GM23338 (cell line): Measurements from ENCODE around the gene ALS2. TPM values are rescaled to one million over a fixed set of nuclear protein-coding genes. Genes with fewer than 3 reads are reported as not detected.

Experiments used
- ATAC-seq: fragments of 200-7000 bp; cut with Tn5 transposase; 3 replicates; pipeline ENCODE4 v1.9.1; 2020
- DNase-seq: peaks from one replicate; pipeline ENCODE4 v3.0.0-alpha.2; 2015; ENCODE audit warnings: low spot score
- H2AFZ ChIP-seq: fragments of 200-600 bp; sonication (generic); 2 replicates; pipeline ENCODE4 v1.8.0; 2016; ENCODE audit warnings: antibody characterized with exemption, mild to moderate bottlenecking, moderate library complexity
- H3F3A ChIP-seq: fragments of 200-600 bp; sonication (generic); replicated peaks from 2 replicates; pipeline ENCODE4 v1.8.0; 2017; ENCODE audit warnings: antibody characterized with exemption, mixed run types, low read depth
- H3K27ac ChIP-seq: fragments of 200-600 bp; sonication (generic); 2 replicates; pipeline ENCODE4 v1.6.1; 2016; ENCODE audit warnings: low read depth
- H3K27me3 ChIP-seq: fragments of 200-600 bp; sonication (generic); 2 replicates; pipeline ENCODE4 v1.8.0; 2016; ENCODE audit warnings: mild to moderate bottlenecking, mixed run types, moderate library complexity; ENCODE audit not compliant: insufficient read depth
- H3K36me3 ChIP-seq: fragments of 200-600 bp; sonication (generic); 2 replicates; pipeline ENCODE4 v1.8.0; 2016; ENCODE audit warnings: mild to moderate bottlenecking; ENCODE audit not compliant: insufficient read depth
- H3K4me1 ChIP-seq: fragments of 200-600 bp; sonication (generic); 2 replicates; pipeline ENCODE4 v1.8.0; 2016; ENCODE audit warnings: mild to moderate bottlenecking, moderate library complexity; ENCODE audit not compliant: insufficient read depth
- H3K4me2 ChIP-seq: fragments of 200-600 bp; sonication (generic); 2 replicates; pipeline ENCODE4 v1.7.1; 2017; ENCODE audit warnings: mixed run types
- H3K4me3 ChIP-seq: fragments of 200-600 bp; sonication (generic); 2 replicates; pipeline ENCODE4 v1.6.1; 2016; ENCODE audit warnings: mixed run types
- H3K79me2 ChIP-seq: fragments of 200-600 bp; sonication (generic); replicated peaks from 2 replicates; pipeline ENCODE4 v1.8.0; 2017; ENCODE audit warnings: mild to moderate bottlenecking; ENCODE audit not compliant: insufficient read depth
- H3K9me2 ChIP-seq: fragments of 200-600 bp; sonication (generic); 2 replicates; pipeline ENCODE4 v1.8.0; 2017; ENCODE audit not compliant: insufficient read depth
- H4K20me1 ChIP-seq: fragments of 200-600 bp; sonication (generic); replicated peaks from 2 replicates; pipeline ENCODE4 v1.8.0; 2017; ENCODE audit warnings: mild to moderate bottlenecking; ENCODE audit not compliant: insufficient read depth
- H3K27ac Mint-ChIP-seq: 2 replicates; pipeline ENCODE4 v1.8.0; 2020; ENCODE audit warnings: inconsistent platforms, mild to moderate bottlenecking, moderate library complexity, mixed read lengths
- H3K27me3 Mint-ChIP-seq: 3 replicates; pipeline ENCODE4 v1.8.0; 2022; ENCODE audit warnings: low read depth, mild to moderate bottlenecking, moderate library complexity, mixed read lengths, inconsistent platforms; ENCODE audit not compliant: insufficient read depth, poor library complexity
- H3K36me3 Mint-ChIP-seq: 3 replicates; pipeline ENCODE4 v1.8.0; 2021; ENCODE audit warnings: low read depth, mild to moderate bottlenecking, inconsistent platforms, moderate library complexity, mixed read lengths
- H3K4me1 Mint-ChIP-seq: 3 replicates; pipeline ENCODE4 v1.8.0; 2020; ENCODE audit warnings: mild to moderate bottlenecking, inconsistent platforms, mixed read lengths
- H3K4me3 Mint-ChIP-seq: 3 replicates; pipeline ENCODE4 v1.8.0; 2021; ENCODE audit warnings: moderate library complexity, mild to moderate bottlenecking, inconsistent platforms, mixed read lengths
- H3K9me3 Mint-ChIP-seq: 3 replicates; pipeline ENCODE4 v1.8.0; 2020; ENCODE audit warnings: moderate library complexity, mild to moderate bottlenecking, inconsistent platforms, mixed read lengths
- CREB1 ChIP-seq: fragments of 250-450 bp; sonication (Bioruptor Pico); IDR thresholded peaks from 2 replicates; pipeline ENCODE4 v1.5.0; 2020; ENCODE audit warnings: low read depth, mild to moderate bottlenecking, moderate library complexity
- EZH2 ChIP-seq: fragments of 200-600 bp; sonication (generic); IDR thresholded peaks from one replicate; pipeline ENCODE4 v1.8.0; 2017; ENCODE audit warnings: antibody characterized with exemption, mild to moderate bottlenecking, low read depth; ENCODE audit not compliant: unreplicated experiment
- EZH2phosphoT487 ChIP-seq: fragments of 200-600 bp; sonication (generic); IDR thresholded peaks from one replicate; pipeline ENCODE4 v1.8.1; 2018; ENCODE audit warnings: antibody characterized with exemption; ENCODE audit not compliant: unreplicated experiment
- JUNB ChIP-seq: IDR thresholded peaks from one replicate; pipeline ENCODE4 v1.6.1; 2016; ENCODE audit warnings: antibody characterized with exemption; ENCODE audit not compliant: unreplicated experiment
- NANOG ChIP-seq: IDR thresholded peaks from 2 replicates; pipeline ENCODE4 v1.6.1; 2016; ENCODE audit warnings: antibody characterized with exemption, borderline replicate concordance
- POLR2AphosphoS5 ChIP-seq: IDR thresholded peaks from 2 replicates; pipeline ENCODE4 v1.6.1; 2016; ENCODE audit warnings: antibody characterized with exemption, low read depth
- STAT1 ChIP-seq: IDR thresholded peaks from one replicate; pipeline ENCODE4 v1.6.1; 2016; ENCODE audit warnings: antibody characterized with exemption; ENCODE audit not compliant: unreplicated experiment
- ZNF114 ChIP-seq: fragments of 250-450 bp; sonication (Bioruptor Pico); IDR thresholded peaks from 2 replicates; pipeline ENCODE4 v1.5.0; 2020; ENCODE audit warnings: mild to moderate bottlenecking, moderate library complexity
- ZNF331 ChIP-seq: fragments of 250-450 bp; sonication (Bioruptor Pico); IDR thresholded peaks from 2 replicates; pipeline ENCODE4 v1.5.0; 2020; ENCODE audit warnings: low read depth, mild to moderate bottlenecking, moderate library complexity
- polyA plus RNA-seq: library from polyadenylated mRNA; unstranded; fragments of >200 nt; fragmentation: Nextera tagmentation; extraction: Ambion mirVana; gene quantifications from 2 replicates; pipeline ENCODE4 v1.2.1, GENCODE V29; 2016
- total RNA-seq: library from RNA; depleted of rRNA; stranded (reverse); fragments of >200 nt; shearing (Covaris generic); gene quantifications from 2 replicates; pipeline ENCODE4 v1.2.3, GENCODE V29; 2014
- TF ChIP-seq, protein P1 (sequence below): IDR thresholded peaks from one replicate; pipeline ENCODE4 v1.6.1; 2018; ENCODE audit warnings: antibody characterized with exemption; ENCODE audit not compliant: unreplicated experiment
- TF ChIP-seq, protein P2 (sequence below), 2 experiments: fragments of 200-600 bp in 1 of 2; sonication (generic) in 1 of 2; conservative IDR thresholded peaks; 2 replicates each; pipeline versions ENCODE4 v1.5.1 to v1.6.1; 2016 to 2017; ENCODE audit warnings: antibody characterized with exemption in 2 of 2, low read depth in 2 of 2, mild to moderate bottlenecking in 2 of 2, moderate library complexity in 1 of 2
- TF ChIP-seq, protein P3 (sequence below): IDR thresholded peaks from 2 replicates; pipeline ENCODE4 v1.6.1; 2016; ENCODE audit warnings: antibody characterized with exemption
- TF ChIP-seq, protein P4 (sequence below): fragments of 250-450 bp; sonication (Bioruptor Pico); IDR thresholded peaks from 2 replicates; pipeline ENCODE4 v1.5.0; 2020; ENCODE audit warnings: mild to moderate bottlenecking, moderate library complexity

The ALS2 gene
- total and polyA plus RNA-seq, 2 experiments from 2014 or later = 9.6 to 43.3 TPM

DNA sequence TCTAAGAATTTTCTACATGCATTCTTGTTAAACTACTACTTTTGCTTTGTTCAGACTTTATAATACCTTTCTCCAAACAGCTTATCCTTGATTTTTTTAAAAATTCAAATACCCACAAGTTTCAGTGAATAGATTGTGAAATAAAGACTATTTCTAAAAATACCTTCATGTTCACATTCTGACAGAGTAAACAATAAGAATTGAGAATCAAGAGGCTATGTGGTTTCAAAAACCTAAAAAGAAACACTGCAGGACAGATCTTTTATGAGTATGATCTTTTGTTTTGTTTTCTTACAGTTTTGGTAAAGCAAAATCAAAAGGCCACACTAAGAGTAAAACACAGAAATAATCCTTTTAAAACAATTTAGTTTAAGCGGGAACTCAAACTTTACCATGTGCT lies 21.2 kb downstream of the ALS2 start:
- no peak overlapping the region for H3K27ac Mint-ChIP-seq

More for the DNA sequence above, 21.2 kb downstream of the ALS2 start:
- TF ChIP-seq NANOG = no peak
- TF ChIP-seq EZH2 = no peak
- TF ChIP-seq, protein P1, sequence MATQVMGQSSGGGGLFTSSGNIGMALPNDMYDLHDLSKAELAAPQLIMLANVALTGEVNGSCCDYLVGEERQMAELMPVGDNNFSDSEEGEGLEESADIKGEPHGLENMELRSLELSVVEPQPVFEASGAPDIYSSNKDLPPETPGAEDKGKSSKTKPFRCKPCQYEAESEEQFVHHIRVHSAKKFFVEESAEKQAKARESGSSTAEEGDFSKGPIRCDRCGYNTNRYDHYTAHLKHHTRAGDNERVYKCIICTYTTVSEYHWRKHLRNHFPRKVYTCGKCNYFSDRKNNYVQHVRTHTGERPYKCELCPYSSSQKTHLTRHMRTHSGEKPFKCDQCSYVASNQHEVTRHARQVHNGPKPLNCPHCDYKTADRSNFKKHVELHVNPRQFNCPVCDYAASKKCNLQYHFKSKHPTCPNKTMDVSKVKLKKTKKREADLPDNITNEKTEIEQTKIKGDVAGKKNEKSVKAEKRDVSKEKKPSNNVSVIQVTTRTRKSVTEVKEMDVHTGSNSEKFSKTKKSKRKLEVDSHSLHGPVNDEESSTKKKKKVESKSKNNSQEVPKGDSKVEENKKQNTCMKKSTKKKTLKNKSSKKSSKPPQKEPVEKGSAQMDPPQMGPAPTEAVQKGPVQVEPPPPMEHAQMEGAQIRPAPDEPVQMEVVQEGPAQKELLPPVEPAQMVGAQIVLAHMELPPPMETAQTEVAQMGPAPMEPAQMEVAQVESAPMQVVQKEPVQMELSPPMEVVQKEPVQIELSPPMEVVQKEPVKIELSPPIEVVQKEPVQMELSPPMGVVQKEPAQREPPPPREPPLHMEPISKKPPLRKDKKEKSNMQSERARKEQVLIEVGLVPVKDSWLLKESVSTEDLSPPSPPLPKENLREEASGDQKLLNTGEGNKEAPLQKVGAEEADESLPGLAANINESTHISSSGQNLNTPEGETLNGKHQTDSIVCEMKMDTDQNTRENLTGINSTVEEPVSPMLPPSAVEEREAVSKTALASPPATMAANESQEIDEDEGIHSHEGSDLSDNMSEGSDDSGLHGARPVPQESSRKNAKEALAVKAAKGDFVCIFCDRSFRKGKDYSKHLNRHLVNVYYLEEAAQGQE = no peak
- TF ChIP-seq ZNF114 (CRISPR knock-in tag) = no peak
- no peak for TF ChIP-seq POLR2AphosphoS5
- TF ChIP-seq, protein P2, sequence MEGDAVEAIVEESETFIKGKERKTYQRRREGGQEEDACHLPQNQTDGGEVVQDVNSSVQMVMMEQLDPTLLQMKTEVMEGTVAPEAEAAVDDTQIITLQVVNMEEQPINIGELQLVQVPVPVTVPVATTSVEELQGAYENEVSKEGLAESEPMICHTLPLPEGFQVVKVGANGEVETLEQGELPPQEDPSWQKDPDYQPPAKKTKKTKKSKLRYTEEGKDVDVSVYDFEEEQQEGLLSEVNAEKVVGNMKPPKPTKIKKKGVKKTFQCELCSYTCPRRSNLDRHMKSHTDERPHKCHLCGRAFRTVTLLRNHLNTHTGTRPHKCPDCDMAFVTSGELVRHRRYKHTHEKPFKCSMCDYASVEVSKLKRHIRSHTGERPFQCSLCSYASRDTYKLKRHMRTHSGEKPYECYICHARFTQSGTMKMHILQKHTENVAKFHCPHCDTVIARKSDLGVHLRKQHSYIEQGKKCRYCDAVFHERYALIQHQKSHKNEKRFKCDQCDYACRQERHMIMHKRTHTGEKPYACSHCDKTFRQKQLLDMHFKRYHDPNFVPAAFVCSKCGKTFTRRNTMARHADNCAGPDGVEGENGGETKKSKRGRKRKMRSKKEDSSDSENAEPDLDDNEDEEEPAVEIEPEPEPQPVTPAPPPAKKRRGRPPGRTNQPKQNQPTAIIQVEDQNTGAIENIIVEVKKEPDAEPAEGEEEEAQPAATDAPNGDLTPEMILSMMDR (conservative IDR thresholded peaks at IDR 0.05; ENCODE audit: low read depth in 2 of 2) = no peak
- TF ChIP-seq CREB1 = no peak
- no peak for TF ChIP-seq EZH2phosphoT487
- TF ChIP-seq, protein P3, sequence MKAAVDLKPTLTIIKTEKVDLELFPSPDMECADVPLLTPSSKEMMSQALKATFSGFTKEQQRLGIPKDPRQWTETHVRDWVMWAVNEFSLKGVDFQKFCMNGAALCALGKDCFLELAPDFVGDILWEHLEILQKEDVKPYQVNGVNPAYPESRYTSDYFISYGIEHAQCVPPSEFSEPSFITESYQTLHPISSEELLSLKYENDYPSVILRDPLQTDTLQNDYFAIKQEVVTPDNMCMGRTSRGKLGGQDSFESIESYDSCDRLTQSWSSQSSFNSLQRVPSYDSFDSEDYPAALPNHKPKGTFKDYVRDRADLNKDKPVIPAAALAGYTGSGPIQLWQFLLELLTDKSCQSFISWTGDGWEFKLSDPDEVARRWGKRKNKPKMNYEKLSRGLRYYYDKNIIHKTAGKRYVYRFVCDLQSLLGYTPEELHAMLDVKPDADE = no peak
- no peak for TF ChIP-seq STAT1
- TF ChIP-seq JUNB = no peak
- no peak for TF ChIP-seq ZNF331
- TF ChIP-seq, protein P4, sequence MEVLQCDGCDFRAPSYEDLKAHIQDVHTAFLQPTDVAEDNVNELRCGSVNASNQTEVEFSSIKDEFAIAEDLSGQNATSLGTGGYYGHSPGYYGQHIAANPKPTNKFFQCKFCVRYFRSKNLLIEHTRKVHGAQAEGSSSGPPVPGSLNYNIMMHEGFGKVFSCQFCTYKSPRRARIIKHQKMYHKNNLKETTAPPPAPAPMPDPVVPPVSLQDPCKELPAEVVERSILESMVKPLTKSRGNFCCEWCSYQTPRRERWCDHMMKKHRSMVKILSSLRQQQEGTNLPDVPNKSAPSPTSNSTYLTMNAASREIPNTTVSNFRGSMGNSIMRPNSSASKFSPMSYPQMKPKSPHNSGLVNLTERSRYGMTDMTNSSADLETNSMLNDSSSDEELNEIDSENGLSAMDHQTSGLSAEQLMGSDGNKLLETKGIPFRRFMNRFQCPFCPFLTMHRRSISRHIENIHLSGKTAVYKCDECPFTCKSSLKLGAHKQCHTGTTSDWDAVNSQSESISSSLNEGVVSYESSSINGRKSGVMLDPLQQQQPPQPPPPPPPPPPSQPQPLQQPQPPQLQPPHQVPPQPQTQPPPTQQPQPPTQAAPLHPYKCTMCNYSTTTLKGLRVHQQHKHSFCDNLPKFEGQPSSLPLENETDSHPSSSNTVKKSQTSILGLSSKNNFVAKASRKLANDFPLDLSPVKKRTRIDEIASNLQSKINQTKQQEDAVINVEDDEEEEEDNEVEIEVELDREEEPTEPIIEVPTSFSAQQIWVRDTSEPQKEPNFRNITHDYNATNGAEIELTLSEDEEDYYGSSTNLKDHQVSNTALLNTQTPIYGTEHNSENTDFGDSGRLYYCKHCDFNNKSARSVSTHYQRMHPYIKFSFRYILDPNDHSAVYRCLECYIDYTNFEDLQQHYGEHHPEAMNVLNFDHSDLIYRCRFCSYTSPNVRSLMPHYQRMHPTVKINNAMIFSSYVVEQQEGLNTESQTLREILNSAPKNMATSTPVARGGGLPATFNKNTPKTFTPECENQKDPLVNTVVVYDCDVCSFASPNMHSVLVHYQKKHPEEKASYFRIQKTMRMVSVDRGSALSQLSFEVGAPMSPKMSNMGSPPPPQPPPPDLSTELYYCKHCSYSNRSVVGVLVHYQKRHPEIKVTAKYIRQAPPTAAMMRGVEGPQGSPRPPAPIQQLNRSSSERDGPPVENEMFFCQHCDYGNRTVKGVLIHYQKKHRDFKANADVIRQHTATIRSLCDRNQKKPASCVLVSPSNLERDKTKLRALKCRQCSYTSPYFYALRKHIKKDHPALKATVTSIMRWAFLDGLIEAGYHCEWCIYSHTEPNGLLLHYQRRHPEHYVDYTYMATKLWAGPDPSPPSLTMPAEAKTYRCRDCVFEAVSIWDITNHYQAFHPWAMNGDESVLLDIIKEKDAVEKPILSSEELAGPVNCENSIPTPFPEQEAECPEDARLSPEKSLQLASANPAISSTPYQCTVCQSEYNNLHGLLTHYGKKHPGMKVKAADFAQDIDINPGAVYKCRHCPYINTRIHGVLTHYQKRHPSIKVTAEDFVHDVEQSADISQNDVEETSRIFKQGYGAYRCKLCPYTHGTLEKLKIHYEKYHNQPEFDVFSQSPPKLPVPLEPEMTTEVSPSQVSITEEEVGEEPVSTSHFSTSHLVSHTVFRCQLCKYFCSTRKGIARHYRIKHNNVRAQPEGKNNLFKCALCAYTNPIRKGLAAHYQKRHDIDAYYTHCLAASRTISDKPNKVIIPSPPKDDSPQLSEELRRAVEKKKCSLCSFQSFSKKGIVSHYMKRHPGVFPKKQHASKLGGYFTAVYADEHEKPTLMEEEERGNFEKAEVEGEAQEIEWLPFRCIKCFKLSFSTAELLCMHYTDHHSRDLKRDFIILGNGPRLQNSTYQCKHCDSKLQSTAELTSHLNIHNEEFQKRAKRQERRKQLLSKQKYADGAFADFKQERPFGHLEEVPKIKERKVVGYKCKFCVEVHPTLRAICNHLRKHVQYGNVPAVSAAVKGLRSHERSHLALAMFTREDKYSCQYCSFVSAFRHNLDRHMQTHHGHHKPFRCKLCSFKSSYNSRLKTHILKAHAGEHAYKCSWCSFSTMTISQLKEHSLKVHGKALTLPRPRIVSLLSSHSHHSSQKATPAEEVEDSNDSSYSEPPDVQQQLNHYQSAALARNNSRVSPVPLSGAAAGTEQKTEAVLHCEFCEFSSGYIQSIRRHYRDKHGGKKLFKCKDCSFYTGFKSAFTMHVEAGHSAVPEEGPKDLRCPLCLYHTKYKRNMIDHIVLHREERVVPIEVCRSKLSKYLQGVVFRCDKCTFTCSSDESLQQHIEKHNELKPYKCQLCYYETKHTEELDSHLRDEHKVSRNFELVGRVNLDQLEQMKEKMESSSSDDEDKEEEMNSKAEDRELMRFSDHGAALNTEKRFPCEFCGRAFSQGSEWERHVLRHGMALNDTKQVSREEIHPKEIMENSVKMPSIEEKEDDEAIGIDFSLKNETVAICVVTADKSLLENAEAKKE (CRISPR knock-in tag) = no peak
- no peaks in the 10 kb centered on the region for H3K4me1 ChIP-seq
- no peak for ATAC-seq
- no peak overlapping the region for H3K4me2 ChIP-seq
- Mint-ChIP-seq H3K9me3 (no peaks in the 10 kb centered on the region), H3K36me3 (peaks cover 8% of the 10 kb centered on the region), H3K4me1 (no peaks in the 10 kb centered on the region), H3K27me3 (no peaks in the 10 kb centered on the region), H3K4me3 (no peak overlapping the region)
- no peak overlapping the region for H3K4me3 ChIP-seq
- H2AFZ ChIP-seq = no peak overlapping the region
- DNase-seq = no peak
- no peaks in the 10 kb centered on the region; the same call in 1 of the 2 replicates for H3K36me3 ChIP-seq
- H3F3A ChIP-seq = no peaks in the 10 kb centered on the region
- H3K9me2 ChIP-seq = no peaks in the 10 kb centered on the region
- no peaks in the 10 kb centered on the region for H4K20me1 ChIP-seq
- no peak overlapping the region for H3K27ac ChIP-seq
- peaks cover 7% of the 10 kb centered on the region for H3K79me2 ChIP-seq
- H3K27me3 ChIP-seq = no peaks in the 10 kb centered on the region
